HG02759 (cell line): ENCODE measurements around the gene NCK2.

Experiments used
- ATAC-seq: cut with Tn5 transposase; IDR thresholded peaks from one replicate; pipeline ENCODE4 v1.9.1; 2021; ENCODE audit warnings: mild to moderate bottlenecking, moderate library complexity; ENCODE audit not compliant: unreplicated experiment

NCK2 gene

GRCh38 chr2:105789745-105790460, 45.2 kb downstream of the NCK2 start:
- peak; percentile 80 for ATAC-seq

GRCh38 chr2:105790461-105791149, 45.9 kb downstream of the NCK2 start:
- ATAC-seq: peak; percentile 21

- ATAC-seq: no peak
These were observed 46.5 kb downstream of the NCK2 start for GRCh38 chr2:105791229-105791628.

GRCh38 chr2:105792561-105792960, 47.8 kb downstream of the NCK2 start:
- ATAC-seq: no peak

GRCh38 chr2:105793196-105793975, 48.7 kb downstream of the NCK2 start:
- ATAC-seq: no peak

GRCh38 chr2:105794926-105795574, 50.3 kb downstream of the NCK2 start:
- no peak for ATAC-seq

GRCh38 chr2:105795575-105795934, 50.8 kb downstream of the NCK2 start:
- ATAC-seq: no peak

GRCh38 chr2:105796131-105796638, 51.5 kb downstream of the NCK2 start:
- ATAC-seq: peak; percentile 41

GRCh38 chr2:105796791-105797190, 52.1 kb downstream of the NCK2 start:
- ATAC-seq: no peak

- peak; percentile 48 for ATAC-seq
These were observed 52.6 kb downstream of the NCK2 start for GRCh38 chr2:105797298-105797819.

- no peak for ATAC-seq
These were observed 53.9 kb downstream of the NCK2 start for GRCh38 chr2:105798595-105798994.

- ATAC-seq: no peak
These were observed 55.5 kb downstream of the NCK2 start for GRCh38 chr2:105800036-105800713.

GRCh38 chr2:105800953-105801635, 56.4 kb downstream of the NCK2 start:
- no peak for ATAC-seq

- ATAC-seq: no peak
These were observed 57.2 kb downstream of the NCK2 start for GRCh38 chr2:105801961-105802360.

- ATAC-seq: peak; percentile 61
These were observed 57.9 kb downstream of the NCK2 start for GRCh38 chr2:105802587-105802986.

GRCh38 chr2:105803337-105803736, 58.6 kb downstream of the NCK2 start:
- ATAC-seq: no peak

GRCh38 chr2:105803773-105804172, 59.1 kb downstream of the NCK2 start:
- ATAC-seq: no peak

- no peak for ATAC-seq
These were observed 59.6 kb downstream of the NCK2 start for GRCh38 chr2:105804266-105804665.

- ATAC-seq: no peak
These were observed 62.3 kb downstream of the NCK2 start for GRCh38 chr2:105806996-105807395.
